Gastrocnemius medialis (tissue), 4 donors: Measurements from ENCODE around the gene VPS8. TPM values are rescaled to one million over a fixed set of nuclear protein-coding genes. Genes with fewer than 3 reads are reported as not detected.

Experiments used
- ATAC-seq, 2 donors: fragments of 150-250 bp; one replicate each; pipeline ENCODE4 v1.9.1; 2016
- DNase-seq, 2 donors: peaks; one replicate each; pipeline ENCODE4 v3.0.0-alpha.2; 2019
- H3K27ac ChIP-seq, 4 donors: fragments of 200-600 bp; sonication (generic); 1 replicate in 1 of 4; 2 replicates in 3 of 4; pipeline ENCODE4 v1.5.1; 2016 to 2018; ENCODE audit warnings: mild to moderate bottlenecking in 2 of 4, moderate library complexity in 1 of 4
- H3K27me3 ChIP-seq, 3 donors: fragments of 200-600 bp; sonication (generic) in 2 of 3; 1 replicate in 1 of 3; 2 replicates in 2 of 3; pipeline versions ENCODE4 v1.5.1 to v1.6.0; 2016 to 2019; ENCODE audit warnings: mild to moderate bottlenecking in 1 of 3, moderate library complexity in 1 of 3
- H3K36me3 ChIP-seq, 2 donors: fragments of 200-600 bp; sonication (generic) in 1 of 2; one replicate each; pipeline ENCODE4 v1.5.1; 2017 to 2018
- H3K4me1 ChIP-seq, 2 donors: fragments of 200-600 bp; sonication (generic) in 1 of 2; one replicate each; pipeline ENCODE4 v1.5.1; 2016 to 2017; ENCODE audit warnings: mild to moderate bottlenecking in 2 of 2
- H3K4me3 ChIP-seq, 4 donors: fragments of 200-600 bp; sonication (generic) in 3 of 4; 1 replicate in 1 of 4; 2 replicates in 3 of 4; pipeline ENCODE4 v1.5.1; 2016 to 2019; ENCODE audit warnings: mild to moderate bottlenecking in 2 of 4
- H3K9me3 ChIP-seq, 3 donors: fragments of 200-600 bp; sonication (generic) in 2 of 3; 1 replicate in 1 of 3; 2 replicates in 2 of 3; pipeline ENCODE4 v1.5.1; 2016 to 2019
- POLR2A ChIP-seq, 2 donors: fragments of 450-650 bp; IDR thresholded peaks; one replicate each; pipeline ENCODE4 v1.6.1; 2017; ENCODE audit warnings: antibody characterized with exemption in 2 of 2, mild to moderate bottlenecking in 2 of 2, moderate library complexity in 2 of 2
- in situ Hi-C, 4 donors: fragments of 200-750 bp; cut with MboI; loops; one replicate each; pipeline versions ENCODE4 v1.15.0 to v1.8.0; 2017; ENCODE audit warnings: low sequenced_read_pairs in 4 of 4
- intact Hi-C: fragments of 100-400 bp; cut with DNase I; formaldehyde crosslinking; loops from one replicate; pipeline ENCODE4 v1.15.1; 2023; ENCODE audit warnings: low total_unique reads
- total RNA-seq, 4 donors: library from RNA; depleted of rRNA; stranded (reverse); fragments of >200 nt; gene quantifications; one replicate each; pipeline versions ENCODE4 v1.1.0 to v1.2.3, GENCODE V29; 2016
- TF ChIP-seq, protein P1 (sequence below), 5 experiments: fragments of 450-650 bp in 3 of 5; fragments of 200-600 bp in 2 of 5; sonication (generic) in 2 of 5; IDR thresholded peaks in 4 of 5; conservative IDR thresholded peaks in 1 of 5; 1 replicate in 4 of 5; 2 replicates in 1 of 5; pipeline ENCODE4 v1.5.1; 2016 to 2019; ENCODE audit warnings: antibody characterized with exemption in 5 of 5, mild to moderate bottlenecking in 3 of 5, moderate library complexity in 3 of 5

VPS8 gene
- total RNA-seq, 4 donors from 2014 or later = 37.2 to 64.1 (median 51.2) TPM

DNA sequence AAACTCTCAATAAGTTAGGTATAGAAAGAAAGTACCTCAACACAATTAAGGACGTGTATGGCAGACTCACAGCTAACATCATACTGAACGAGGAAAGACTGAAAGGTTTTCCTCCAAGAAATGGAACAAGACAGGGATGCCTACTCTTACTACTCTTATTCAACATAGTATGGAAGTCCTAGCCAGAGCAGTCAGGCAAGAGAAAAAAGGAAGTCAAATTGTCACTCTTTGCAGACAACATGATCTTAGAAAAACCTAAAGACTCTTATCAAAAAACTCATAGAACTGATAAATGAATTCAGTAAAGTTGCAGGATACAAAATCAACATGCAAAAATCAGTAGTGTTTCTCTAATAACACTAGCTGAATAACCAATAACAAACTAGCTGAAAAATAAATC, 244.9 kb downstream of the VPS8 start:
- H3K4me1 ChIP-seq = no peaks in the 10 kb centered on the region
- no peak overlapping the region for H3K27ac ChIP-seq
- intact Hi-C loops = no loop called here
- peaks cover 5 to 37% of the 10 kb centered on the region in 2 donors for H3K36me3 ChIP-seq
- no peak for ATAC-seq
- TF ChIP-seq, protein P1, sequence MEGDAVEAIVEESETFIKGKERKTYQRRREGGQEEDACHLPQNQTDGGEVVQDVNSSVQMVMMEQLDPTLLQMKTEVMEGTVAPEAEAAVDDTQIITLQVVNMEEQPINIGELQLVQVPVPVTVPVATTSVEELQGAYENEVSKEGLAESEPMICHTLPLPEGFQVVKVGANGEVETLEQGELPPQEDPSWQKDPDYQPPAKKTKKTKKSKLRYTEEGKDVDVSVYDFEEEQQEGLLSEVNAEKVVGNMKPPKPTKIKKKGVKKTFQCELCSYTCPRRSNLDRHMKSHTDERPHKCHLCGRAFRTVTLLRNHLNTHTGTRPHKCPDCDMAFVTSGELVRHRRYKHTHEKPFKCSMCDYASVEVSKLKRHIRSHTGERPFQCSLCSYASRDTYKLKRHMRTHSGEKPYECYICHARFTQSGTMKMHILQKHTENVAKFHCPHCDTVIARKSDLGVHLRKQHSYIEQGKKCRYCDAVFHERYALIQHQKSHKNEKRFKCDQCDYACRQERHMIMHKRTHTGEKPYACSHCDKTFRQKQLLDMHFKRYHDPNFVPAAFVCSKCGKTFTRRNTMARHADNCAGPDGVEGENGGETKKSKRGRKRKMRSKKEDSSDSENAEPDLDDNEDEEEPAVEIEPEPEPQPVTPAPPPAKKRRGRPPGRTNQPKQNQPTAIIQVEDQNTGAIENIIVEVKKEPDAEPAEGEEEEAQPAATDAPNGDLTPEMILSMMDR (IDR thresholded peaks at IDR 0.05 in 4 of 5, conservative IDR thresholded peaks at IDR 0.05 in 1 of 5) = no peak
- no peak for TF ChIP-seq POLR2A (IDR thresholded peaks at IDR 0.05)
- H3K27me3 ChIP-seq = no peaks in the 10 kb centered on the region
- no peak for DNase-seq
- H3K4me3 ChIP-seq = no peak overlapping the region
- in situ Hi-C loops = no loop called here
- no peaks in the 10 kb centered on the region for H3K9me3 ChIP-seq

DNA sequence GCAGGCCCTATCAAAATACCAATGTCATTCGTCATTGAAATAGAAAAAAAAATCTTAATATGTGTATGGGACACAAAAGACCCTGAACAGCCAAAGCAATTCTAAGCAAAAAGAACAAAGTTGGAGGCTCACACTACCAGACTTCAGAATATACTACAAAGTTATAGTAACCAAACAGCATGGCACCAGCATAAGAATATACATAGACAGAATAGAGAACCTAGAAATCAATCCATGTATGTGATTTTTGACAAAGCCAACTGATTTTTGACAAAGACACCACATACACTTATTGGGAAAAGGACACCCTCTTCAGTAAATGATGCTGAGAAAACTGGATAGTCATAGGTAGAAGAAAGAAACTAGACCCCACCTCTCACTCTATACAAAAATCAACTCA, 245.9 kb downstream of the VPS8 start:
- Histone ChIP-seq H3K4me1 (no peaks in the 10 kb centered on the region), H3K36me3 (peaks cover 5 to 28% of the 10 kb centered on the region in 2 donors), H3K27ac (no peak overlapping the region), H3K27me3 (no peaks in the 10 kb centered on the region), H3K9me3 (no peaks in the 10 kb centered on the region), H3K4me3 (peak overlapping the region in 1 of 4 donors; percentile 13)
- ATAC-seq (no peak), DNase-seq (no peak)
- intact Hi-C loops = no loop called here
- in situ Hi-C loops = no loop called here
- TF ChIP-seq, protein P1 (IDR thresholded peaks at IDR 0.05 in 4 of 5, conservative IDR thresholded peaks at IDR 0.05 in 1 of 5) = no peak
- TF ChIP-seq POLR2A (IDR thresholded peaks at IDR 0.05) = no peak

DNA sequence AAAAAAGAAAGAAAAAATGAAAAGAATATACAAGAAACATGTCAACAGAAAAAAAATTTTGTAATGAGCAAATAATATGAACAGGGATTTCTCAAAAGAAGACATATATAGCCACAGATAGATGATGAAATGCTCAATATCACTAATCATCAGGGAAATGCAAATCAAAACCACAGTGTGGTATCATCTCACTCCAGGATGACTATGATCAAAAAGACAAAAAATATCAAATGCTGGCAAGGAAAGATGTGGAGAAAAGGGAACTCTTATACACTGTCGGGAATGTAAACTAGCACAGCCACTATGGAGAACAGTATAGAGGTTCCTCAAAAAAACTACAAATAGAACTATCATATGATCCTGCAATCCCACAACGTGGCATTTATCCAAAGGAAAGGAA, 246.8 kb downstream of the VPS8 start:
- no peaks in the 10 kb centered on the region for H3K4me1 ChIP-seq
- H3K27me3 ChIP-seq = no peaks in the 10 kb centered on the region
- peaks cover 5 to 18% of the 10 kb centered on the region in 2 donors for H3K36me3 ChIP-seq
- TF ChIP-seq, protein P1 (IDR thresholded peaks at IDR 0.05 in 4 of 5, conservative IDR thresholded peaks at IDR 0.05 in 1 of 5) = no peak
- no peak for TF ChIP-seq POLR2A (IDR thresholded peaks at IDR 0.05)
- H3K27ac ChIP-seq = no peak overlapping the region
- intact Hi-C loops = no loop called here
- in situ Hi-C loops = no loop called here
- H3K9me3 ChIP-seq = no peaks in the 10 kb centered on the region
- peak in 1 of 2 donors; percentile 30 for ATAC-seq
- DNase-seq = no peak
- no peak overlapping the region for H3K4me3 ChIP-seq

DNA sequence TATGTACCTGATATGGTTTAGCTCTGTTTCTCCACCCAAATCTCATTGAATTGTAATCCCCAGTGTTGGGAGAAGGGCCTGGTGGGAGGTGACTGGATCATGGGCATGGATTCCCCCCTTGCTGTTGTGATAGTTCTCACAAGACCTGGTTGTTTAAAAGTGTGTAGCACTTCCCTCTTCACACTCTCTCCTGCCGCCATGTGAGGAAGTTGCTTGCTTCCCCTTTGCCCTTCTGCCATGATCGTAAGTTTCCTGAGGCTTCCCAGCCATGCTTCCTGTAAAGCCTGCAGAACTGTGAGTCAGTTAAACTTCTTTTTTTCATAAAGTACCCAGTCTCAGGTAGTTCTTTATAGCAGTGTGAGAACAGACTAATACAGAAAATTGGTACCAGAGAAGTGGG, 247.8 kb downstream of the VPS8 start:
- Histone ChIP-seq H3K27me3 (no peaks in the 10 kb centered on the region), H3K36me3 (peaks cover 1 to 8% of the 10 kb centered on the region in 2 donors), H3K4me3 (no peak overlapping the region), H3K4me1 (no peaks in the 10 kb centered on the region), H3K9me3 (no peaks in the 10 kb centered on the region), H3K27ac (no peak overlapping the region)
- ATAC-seq (no peak), DNase-seq (peak in 1 of 2 donors; percentile 24)
- intact Hi-C loops (no loop called here), in situ Hi-C loops (no loop called here)
- TF ChIP-seq, protein P1 (IDR thresholded peaks at IDR 0.05 in 4 of 5, conservative IDR thresholded peaks at IDR 0.05 in 1 of 5) = no peak
- TF ChIP-seq POLR2A (IDR thresholded peaks at IDR 0.05) = no peak

DNA sequence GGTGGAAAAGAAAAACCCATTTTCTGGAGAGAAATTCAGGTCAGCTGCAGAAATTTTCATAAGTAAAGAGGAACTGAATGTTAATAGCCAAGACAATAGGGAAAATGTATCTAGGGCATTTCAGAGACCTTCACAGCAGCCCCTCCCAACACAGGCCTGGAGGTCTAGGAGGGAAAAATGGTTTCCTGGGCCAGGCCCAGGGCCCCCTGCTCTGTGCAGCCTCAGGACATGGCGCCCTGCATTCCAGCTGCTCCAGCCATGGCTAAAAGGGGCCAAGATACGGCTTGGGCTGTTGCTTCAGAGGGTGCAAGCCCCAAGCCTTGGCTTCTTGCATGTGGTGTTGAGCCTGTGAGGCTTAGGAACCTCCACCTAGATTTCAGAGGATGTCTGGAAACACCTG, 248.7 kb downstream of the VPS8 start:
- in situ Hi-C loops (no loop called here), intact Hi-C loops (no loop called here)
- Histone ChIP-seq H3K36me3 (no peaks in the 10 kb centered on the region), H3K9me3 (no peaks in the 10 kb centered on the region), H3K4me1 (no peaks in the 10 kb centered on the region), H3K27me3 (no peaks in the 10 kb centered on the region), H3K27ac (no peak overlapping the region), H3K4me3 (no peak overlapping the region)
- TF ChIP-seq, protein P1 (IDR thresholded peaks at IDR 0.05 in 4 of 5, conservative IDR thresholded peaks at IDR 0.05 in 1 of 5) = no peak
- TF ChIP-seq POLR2A (IDR thresholded peaks at IDR 0.05) = no peak
- DNase-seq (no peak), ATAC-seq (no peak)
